ENCODE results near the gene HORMAD2.

HORMAD2 gene

GRCh38 chr22:30036656-30037055 is 43.6 kb upstream of the HORMAD2 start:
- no peak for TF ChIP-seq TAF1 (IDR thresholded peaks at IDR 0.05; ENCODE audit: borderline replicate concordance, insufficient read depth, low read length)
- no peak for TF ChIP-seq FOXP2 (optimal IDR thresholded peaks at IDR 0.05; ENCODE audit: borderline replicate concordance, extremely low read depth, extremely low read length, insufficient read depth)
- TF ChIP-seq SIN3A (IDR thresholded peaks at IDR 0.05; ENCODE audit: borderline replicate concordance, insufficient read depth, low read length) = no peak
- TF ChIP-seq, protein P1, sequence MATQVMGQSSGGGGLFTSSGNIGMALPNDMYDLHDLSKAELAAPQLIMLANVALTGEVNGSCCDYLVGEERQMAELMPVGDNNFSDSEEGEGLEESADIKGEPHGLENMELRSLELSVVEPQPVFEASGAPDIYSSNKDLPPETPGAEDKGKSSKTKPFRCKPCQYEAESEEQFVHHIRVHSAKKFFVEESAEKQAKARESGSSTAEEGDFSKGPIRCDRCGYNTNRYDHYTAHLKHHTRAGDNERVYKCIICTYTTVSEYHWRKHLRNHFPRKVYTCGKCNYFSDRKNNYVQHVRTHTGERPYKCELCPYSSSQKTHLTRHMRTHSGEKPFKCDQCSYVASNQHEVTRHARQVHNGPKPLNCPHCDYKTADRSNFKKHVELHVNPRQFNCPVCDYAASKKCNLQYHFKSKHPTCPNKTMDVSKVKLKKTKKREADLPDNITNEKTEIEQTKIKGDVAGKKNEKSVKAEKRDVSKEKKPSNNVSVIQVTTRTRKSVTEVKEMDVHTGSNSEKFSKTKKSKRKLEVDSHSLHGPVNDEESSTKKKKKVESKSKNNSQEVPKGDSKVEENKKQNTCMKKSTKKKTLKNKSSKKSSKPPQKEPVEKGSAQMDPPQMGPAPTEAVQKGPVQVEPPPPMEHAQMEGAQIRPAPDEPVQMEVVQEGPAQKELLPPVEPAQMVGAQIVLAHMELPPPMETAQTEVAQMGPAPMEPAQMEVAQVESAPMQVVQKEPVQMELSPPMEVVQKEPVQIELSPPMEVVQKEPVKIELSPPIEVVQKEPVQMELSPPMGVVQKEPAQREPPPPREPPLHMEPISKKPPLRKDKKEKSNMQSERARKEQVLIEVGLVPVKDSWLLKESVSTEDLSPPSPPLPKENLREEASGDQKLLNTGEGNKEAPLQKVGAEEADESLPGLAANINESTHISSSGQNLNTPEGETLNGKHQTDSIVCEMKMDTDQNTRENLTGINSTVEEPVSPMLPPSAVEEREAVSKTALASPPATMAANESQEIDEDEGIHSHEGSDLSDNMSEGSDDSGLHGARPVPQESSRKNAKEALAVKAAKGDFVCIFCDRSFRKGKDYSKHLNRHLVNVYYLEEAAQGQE (IDR thresholded peaks at IDR 0.05; ENCODE audit: insufficient read depth in 1 of 2, low read depth in 2 of 2, low read length in 2 of 2) = no peak
- no peak for TF ChIP-seq POLR2AphosphoS5 (IDR thresholded peaks at IDR 0.05; ENCODE audit: low read depth, low read length)

GRCh38 chr22:30038219-30038618 is 42.0 kb upstream of the HORMAD2 start:
- TF ChIP-seq POLR2AphosphoS5 (IDR thresholded peaks at IDR 0.05; ENCODE audit: low read depth, low read length) = no peak
- TF ChIP-seq TAF1 (IDR thresholded peaks at IDR 0.05; ENCODE audit: borderline replicate concordance, insufficient read depth, low read length) = no peak
- TF ChIP-seq FOXP2 (optimal IDR thresholded peaks at IDR 0.05; ENCODE audit: borderline replicate concordance, extremely low read depth, extremely low read length, insufficient read depth) = no peak
- no peak for TF ChIP-seq SIN3A (IDR thresholded peaks at IDR 0.05; ENCODE audit: borderline replicate concordance, insufficient read depth, low read length)
- TF ChIP-seq, protein P1 (IDR thresholded peaks at IDR 0.05; ENCODE audit: insufficient read depth in 1 of 2, low read depth in 2 of 2, low read length in 2 of 2) = no peak

DNA sequence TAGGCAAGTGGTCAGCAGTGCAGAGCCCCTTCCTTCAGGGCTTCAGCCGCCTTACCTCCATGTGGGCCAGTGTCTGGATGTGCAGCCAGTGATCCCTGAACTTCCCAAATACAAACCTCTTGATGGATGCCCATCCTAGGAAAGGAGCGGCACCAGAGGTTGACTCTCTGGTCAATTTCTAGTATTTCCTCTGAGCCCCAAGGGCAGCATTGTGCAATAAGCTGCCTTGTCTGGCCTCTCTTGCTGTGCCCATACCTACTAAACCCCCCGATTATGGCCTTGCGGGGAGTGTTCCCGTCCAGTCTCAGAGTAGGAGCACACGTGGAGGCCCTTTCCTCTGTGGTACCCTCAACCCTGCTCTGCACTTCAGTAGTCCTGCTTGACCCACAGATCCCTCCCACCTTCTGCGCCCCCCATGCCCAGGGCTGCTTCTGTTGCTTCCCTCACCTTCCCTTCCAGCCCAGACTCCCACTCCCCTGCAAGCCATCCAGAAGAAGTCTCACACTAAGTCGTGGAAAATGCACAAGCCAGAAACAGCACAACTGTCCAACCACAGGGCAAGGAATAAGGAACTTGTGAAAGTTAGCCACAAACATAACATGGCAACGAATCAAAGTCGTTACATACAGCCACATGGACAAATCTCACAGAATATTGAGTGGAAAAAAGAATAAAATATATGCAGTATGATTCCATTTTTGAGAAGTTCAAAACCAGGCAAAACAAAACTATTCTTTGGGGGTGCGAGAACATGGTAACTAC is 39.6 kb upstream of the HORMAD2 start:
- TF ChIP-seq POLR2AphosphoS5 (IDR thresholded peaks at IDR 0.05; ENCODE audit: low read depth, low read length) (no peak), FOXP2 (optimal IDR thresholded peaks at IDR 0.05; ENCODE audit: borderline replicate concordance, extremely low read depth, extremely low read length, insufficient read depth) (no peak), TAF1 (IDR thresholded peaks at IDR 0.05; ENCODE audit: borderline replicate concordance, insufficient read depth, low read length) (no peak), SIN3A (IDR thresholded peaks at IDR 0.05; ENCODE audit: borderline replicate concordance, insufficient read depth, low read length) (no peak)
- TF ChIP-seq, protein P1 (IDR thresholded peaks at IDR 0.05; ENCODE audit: insufficient read depth in 1 of 2, low read depth in 2 of 2, low read length in 2 of 2) = no peak

- TF ChIP-seq SIN3A (IDR thresholded peaks at IDR 0.05; ENCODE audit: borderline replicate concordance, insufficient read depth, low read length) (no peak), FOXP2 (optimal IDR thresholded peaks at IDR 0.05; ENCODE audit: borderline replicate concordance, extremely low read depth, extremely low read length, insufficient read depth) (no peak), POLR2AphosphoS5 (IDR thresholded peaks at IDR 0.05; ENCODE audit: low read depth, low read length) (no peak), TAF1 (IDR thresholded peaks at IDR 0.05; ENCODE audit: borderline replicate concordance, insufficient read depth, low read length) (no peak)
- TF ChIP-seq, protein P1 (IDR thresholded peaks at IDR 0.05; ENCODE audit: insufficient read depth in 1 of 2, low read depth in 2 of 2, low read length in 2 of 2) = no peak
Measured at GRCh38 chr22:30041475-30041874, 38.8 kb upstream of the HORMAD2 start.

Measured in PFSK-1 (cell line).